GM21390 (cell line): ENCODE data around the gene PARD3.

Source experiments
- ATAC-seq: cut with Tn5 transposase; IDR thresholded peaks from one replicate; pipeline ENCODE4 v1.9.1; 2021; ENCODE audit not compliant: unreplicated experiment

PARD3 gene

DNA sequence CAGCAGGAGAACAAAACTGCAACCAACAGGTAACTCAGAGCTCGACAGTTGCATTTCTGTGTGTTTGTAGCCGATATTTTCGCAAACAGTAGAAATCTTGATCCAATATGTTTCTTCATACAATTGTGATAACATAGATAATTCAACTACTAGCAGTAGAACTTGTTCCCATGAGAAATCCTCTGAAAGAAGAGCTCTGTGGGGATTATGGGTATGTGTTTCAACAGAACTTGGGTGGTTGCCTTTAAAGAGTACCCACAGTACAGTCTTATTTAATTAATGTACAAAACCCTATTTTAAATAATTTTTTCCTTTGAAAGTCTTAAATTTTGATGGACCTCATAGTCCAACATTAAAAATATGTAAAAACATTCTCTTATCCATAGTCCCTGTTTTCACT is 266.1 kb downstream of the PARD3 start:
- no peak for ATAC-seq

DNA sequence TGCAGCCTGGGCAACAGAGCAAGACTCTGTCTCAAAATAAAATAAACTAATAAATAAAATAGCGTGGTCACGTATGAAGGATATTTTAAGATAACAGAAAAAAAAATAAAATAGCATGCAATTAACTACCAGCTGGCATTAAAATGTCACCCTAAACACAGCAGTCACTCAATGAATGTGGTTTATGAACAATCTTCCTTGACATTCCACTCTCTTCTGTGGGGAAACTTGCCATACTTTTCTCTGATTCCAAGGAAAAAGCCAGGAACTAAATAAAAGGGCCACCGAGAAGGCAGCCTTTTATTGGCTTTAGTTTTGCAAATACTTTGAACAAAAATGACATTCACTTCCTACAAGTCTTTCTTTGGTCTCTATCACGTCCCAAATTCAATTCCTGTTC is 266.6 kb downstream of the PARD3 start:
- no peak for ATAC-seq

DNA sequence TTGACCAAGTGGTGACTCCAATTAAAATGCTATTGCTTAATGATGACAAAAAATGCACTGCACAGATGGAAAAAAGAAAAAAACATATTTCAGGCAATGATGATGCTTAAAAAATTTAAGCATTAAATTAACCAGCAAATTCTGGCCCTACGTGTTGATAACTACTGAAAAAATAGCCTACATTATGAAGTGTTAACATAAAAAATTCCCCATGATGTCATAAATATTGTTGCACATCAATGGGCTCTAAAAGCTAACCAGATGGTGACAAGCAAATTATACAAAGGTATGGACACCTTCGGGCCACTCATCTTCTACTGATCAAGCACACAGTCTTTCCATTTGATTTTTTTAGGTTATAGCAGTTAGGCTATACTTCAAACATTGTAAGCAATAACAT is 267.4 kb downstream of the PARD3 start:
- no peak for ATAC-seq

GRCh38 chr10:34547291-34547690 is 267.8 kb downstream of the PARD3 start:
- no peak for ATAC-seq

DNA sequence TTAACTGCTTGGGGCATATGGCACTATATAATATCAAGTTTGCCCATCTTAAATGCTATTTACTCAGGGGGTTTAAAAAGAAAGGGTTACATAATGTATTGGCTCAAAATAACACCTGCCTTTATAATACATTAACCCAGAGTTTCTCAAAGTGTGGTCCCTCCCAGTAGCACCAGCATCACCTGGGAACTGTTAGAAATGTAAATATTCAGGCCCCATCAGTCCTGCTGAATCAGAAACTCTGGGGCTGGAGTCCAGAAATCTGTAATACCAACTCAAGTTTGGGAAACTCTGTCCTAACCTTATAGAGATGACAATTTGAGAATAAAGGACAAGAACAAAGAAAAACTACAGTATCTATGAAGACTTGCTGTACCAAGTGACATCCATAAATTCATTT is 270.7 kb downstream of the PARD3 start:
- ATAC-seq, result no peak

DNA sequence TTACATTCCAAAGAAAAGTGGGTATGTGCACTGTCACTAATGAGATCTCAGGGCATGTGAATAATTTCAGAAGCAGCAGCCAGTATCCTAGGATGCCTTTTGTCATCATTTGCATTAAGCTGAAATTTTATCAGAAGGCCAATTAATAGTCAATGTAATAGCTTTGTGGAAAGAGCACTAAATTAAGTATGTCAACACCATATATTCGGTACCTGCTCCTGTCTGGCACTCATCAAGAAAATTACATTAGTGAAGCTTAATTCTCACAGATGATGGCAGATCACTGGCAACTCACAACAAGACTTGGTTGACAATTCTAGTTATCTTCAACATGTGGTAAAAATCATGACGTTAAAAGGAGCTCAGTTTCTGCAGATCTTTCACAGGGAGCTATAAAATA is 271.4 kb downstream of the PARD3 start:
- no peak for ATAC-seq

DNA sequence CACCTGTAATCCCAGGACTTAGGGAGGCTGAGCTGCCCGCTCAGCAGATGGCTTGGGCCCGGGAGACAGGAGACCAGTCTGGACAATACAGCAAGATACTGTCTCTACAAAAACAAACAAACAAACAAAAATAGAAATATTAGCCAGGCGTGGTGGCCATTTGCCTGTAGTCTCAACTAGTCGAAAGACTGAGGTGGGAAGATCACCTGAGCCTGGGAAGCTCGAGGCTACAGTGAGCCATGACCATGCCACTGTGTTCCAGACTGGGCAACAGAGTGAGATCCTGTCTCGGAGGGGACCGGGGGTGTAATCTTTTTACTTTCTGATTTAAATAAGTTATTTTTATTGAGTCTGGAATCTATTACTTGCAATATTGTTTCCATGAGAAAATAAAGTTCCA is 274.6 kb downstream of the PARD3 start:
- no peak for ATAC-seq

- peak; percentile 45 for ATAC-seq
Measured at GRCh38 chr10:34539533-34540315, 275.4 kb downstream of the PARD3 start.

GRCh38 chr10:34538281-34538829 is 276.7 kb downstream of the PARD3 start:
- ATAC-seq, result peak; percentile 52

DNA sequence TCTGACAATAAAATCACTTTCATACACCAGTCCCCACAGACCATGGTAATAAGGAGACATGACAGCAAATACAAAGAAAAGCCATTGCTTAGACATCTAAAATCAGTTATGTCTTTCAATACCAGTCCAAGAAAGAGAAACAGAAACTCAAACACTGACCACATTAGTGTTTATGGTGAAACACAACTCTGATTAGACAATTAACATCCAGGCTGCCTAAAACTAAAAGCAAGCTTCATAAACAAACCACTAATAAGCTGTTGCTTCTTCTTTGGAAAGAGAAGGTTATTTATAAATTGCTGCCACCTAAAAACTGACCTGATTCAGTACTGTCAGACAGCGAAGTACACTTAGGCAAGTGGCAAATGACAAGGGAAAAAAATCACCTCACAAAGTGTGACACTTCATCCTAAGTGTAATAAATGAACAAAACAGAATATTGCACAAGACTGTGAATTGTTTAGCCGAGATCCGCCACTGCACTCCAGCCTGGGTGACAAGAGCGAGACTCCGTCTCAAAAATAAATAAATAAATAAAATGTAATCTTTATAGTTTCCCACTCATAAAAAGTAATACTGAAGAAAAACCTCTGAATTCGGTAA is 277.4 kb downstream of the PARD3 start:
- ATAC-seq, result peak; percentile 81

DNA sequence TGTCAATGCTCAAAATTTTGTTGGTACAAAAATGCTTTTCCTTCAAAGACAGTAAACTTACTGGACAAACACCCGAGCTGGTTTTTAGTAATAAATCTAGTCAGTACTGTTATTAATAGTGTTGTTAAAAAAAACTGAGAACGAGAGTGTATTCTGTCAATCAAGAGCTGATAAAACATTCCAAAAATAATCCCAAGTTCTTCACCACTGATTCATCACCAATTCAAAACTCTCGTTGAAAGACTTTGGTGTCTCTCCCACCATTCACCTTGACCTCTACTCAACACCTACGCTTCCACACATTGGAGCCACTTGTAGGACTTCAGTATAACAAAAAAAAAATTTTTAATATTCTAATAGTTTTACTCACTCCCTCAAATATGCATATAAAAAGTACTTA is 279.2 kb downstream of the PARD3 start:
- no peak for ATAC-seq

DNA sequence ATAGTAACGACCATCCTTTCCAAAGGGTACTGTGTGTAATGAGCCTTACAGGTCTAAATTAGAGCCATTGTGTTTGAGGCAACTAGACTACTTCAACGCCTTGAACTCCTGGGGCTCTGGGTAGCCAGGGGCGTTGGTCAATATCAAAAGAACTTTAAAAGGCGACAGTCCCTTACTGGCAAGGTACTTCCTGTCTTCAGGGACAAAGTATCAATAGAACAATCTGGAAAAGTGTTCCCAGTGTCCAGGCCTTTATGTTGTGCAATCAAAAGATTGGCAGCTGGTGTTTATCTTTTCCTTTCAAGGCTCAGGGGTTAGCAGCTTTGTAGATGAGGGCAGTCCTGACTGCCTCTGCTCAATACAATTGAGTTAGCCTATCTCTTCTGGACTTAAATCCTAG is 284.3 kb downstream of the PARD3 start:
- no peak for ATAC-seq

DNA sequence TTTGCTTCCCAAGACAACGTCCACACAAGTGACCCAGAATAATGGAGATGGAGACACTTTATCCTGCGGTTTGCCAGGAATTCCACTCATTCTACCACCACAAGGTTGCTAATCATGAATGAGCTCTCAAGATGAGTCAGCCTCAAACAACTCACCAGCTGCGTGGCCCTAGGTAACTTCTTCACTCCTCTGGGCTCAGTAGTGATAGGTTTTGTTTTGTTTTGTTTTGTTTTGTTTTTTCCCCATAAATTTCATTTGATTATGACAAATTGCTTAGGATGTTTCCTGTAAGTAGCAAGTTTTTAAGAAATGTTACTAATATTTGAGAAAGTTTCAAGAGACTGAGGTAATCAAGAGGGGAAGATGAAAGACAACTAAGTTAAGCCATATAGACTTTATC is 286.8 kb downstream of the PARD3 start:
- ATAC-seq, result peak; percentile 47

DNA sequence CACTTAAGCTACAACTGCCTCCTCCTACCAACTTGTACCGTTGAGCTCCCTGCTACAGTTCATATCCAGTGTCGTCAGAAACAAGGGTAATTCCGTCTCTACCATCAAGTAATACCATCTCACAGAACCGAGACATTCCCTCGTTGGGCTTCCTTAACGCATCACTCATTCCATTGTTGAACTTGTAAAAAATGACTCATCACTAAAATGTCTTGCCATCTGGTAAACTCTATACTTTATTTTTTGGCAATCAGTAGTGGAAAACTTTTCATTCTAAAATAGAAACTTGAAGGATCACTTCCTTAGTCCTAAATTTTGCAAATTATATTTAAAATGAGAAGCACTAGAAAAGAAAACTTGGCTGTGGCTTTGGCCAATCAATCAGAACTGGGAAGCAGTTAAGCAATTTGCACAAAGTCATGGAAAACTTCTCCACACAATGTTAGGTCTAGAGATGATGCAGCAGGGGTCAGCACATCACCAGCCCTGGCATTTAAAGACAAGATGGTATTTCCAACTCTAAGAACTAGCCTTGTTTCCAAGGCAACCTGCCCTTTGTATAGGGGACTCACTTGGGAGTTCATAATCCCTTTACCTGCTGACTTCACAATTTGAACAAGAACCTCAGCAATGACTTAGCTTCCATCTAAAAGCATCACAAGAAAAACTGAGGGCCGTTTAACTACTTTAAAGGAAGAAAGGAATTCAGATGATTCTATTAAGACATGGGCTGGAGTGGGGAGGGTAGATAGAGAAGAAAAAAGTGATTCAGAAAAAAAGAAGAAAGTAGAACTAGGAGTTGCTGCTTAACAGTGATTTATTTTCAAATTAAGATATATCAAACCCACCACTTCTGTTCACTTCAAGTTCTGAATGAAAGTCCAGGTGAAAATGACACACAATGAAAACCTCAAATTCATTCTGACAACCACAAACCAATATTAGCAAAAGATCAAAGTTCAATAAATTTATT is 288.1 kb downstream of the PARD3 start:
- ATAC-seq, result no peak

DNA sequence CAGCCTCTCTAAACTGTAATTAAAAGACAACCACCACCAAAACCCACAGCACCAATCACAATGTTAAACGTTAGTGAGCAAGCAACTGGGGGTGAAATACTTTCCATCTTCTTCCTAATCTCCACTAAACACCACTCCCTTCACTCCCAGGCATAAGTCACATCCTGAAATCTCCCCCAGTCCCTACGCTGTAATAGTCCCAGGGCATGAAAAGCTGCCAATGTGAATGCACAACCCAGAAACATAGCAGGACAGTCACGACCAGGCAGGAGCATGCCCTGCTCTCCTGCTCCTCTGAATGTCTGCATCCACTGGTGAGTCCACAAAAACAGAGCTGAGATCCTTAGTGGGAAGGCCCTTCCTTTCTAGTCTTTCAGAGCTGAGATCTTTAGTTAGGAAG is 288.9 kb downstream of the PARD3 start:
- no peak for ATAC-seq

GRCh38 chr10:34524369-34525091 is 290.6 kb downstream of the PARD3 start:
- ATAC-seq, result no peak

GRCh38 chr10:34523017-34523767 is 291.9 kb downstream of the PARD3 start:
- ATAC-seq, result no peak

- peak; percentile 65 for ATAC-seq
Measured at GRCh38 chr10:34522546-34522945, 292.6 kb downstream of the PARD3 start.

GRCh38 chr10:34520510-34520909 is 294.6 kb downstream of the PARD3 start:
- ATAC-seq, result no peak

DNA sequence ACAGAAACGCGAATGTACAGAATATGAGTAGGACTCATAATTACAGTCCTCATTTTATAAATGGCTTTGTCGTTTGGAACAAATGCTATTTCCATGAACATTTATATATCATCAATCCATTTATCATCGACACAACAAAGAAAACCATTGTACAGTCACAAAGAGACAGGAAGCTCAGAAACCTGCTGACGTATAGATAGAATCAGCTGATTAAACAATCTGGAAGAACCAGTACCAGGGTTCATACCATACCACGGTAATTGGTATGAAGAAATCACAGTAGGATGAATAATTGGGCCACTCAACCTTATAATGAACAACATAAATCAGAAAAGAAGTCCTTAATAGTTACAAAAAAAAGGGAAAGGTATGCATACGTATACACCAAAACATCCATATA is 295.0 kb downstream of the PARD3 start:
- ATAC-seq, result no peak
